Activated CD8-positive, alpha-beta T cell treated with anti-CD3 and anti-CD28 coated beads for 36 hours (primary cell): ENCODE results near the gene ANTXR1. TPM values are rescaled to one million over a fixed set of nuclear protein-coding genes. Genes with fewer than 3 reads are reported as not detected.

ENCODE experiments used
- ATAC-seq: fragments of 200-7000 bp; cut with Tn5 transposase; one replicate; pipeline ENCODE4 v1.10.0; 2021; ENCODE audit warnings: mild to moderate bottlenecking, moderate library complexity
- CTCF ChIA-PET: fragments of 350-600 bp; sonication (Branson Sonifier 250); formaldehyde crosslinking; loops from one replicate; lab custom pipeline; 2021; ENCODE audit warnings: antibody characterized with exemption; lab: Charles Lee
- POLR2A ChIA-PET: fragments of 350-600 bp; sonication (Branson Sonifier 250); formaldehyde crosslinking; loops from one replicate; lab custom pipeline; 2021; ENCODE audit warnings: antibody characterized with exemption; lab: Charles Lee
- DNase-seq: peaks from one replicate; pipeline ENCODE4 v3.0.0-alpha.2; 2020
- H3K27ac Mint-ChIP-seq: one replicate; pipeline ENCODE4 v1.8.0; 2021; ENCODE audit warnings: mild to moderate bottlenecking, mixed read lengths
- H3K27me3 Mint-ChIP-seq: one replicate; pipeline ENCODE4 v1.8.0; 2021; ENCODE audit warnings: mixed read lengths
- H3K36me3 Mint-ChIP-seq: one replicate; pipeline ENCODE4 v1.8.0; 2021; ENCODE audit warnings: low read depth, mixed read lengths
- H3K4me1 Mint-ChIP-seq: one replicate; pipeline ENCODE4 v1.8.0; 2021; ENCODE audit warnings: low read depth, mixed read lengths
- H3K4me3 Mint-ChIP-seq: one replicate; pipeline ENCODE4 v1.8.0; 2021; ENCODE audit warnings: mild to moderate bottlenecking, moderate library complexity, mixed read lengths
- H3K9me3 Mint-ChIP-seq: one replicate; pipeline ENCODE4 v1.8.0; 2021; ENCODE audit warnings: mixed read lengths
- intact Hi-C: fragments of 100-400 bp; cut with micrococcal nuclease; formaldehyde crosslinking; loops from one replicate; pipeline ENCODE4 v1.10.0; 2022
- total RNA-seq, 2 experiments: library from RNA; stranded (reverse); gene quantifications; one replicate each; pipeline ENCODE4 v1.2.3, GENCODE V29; 2021
- TF ChIP-seq, protein P1 (sequence below): fragments of 200-600 bp; IDR thresholded peaks from one replicate; pipeline ENCODE4 v1.8.0; 2022; ENCODE audit warnings: antibody characterized with exemption, mild to moderate bottlenecking

The ANTXR1 gene
- total RNA-seq, 2 experiments from 2014 or later, result 0.05 to 0.09 TPM

DNA sequence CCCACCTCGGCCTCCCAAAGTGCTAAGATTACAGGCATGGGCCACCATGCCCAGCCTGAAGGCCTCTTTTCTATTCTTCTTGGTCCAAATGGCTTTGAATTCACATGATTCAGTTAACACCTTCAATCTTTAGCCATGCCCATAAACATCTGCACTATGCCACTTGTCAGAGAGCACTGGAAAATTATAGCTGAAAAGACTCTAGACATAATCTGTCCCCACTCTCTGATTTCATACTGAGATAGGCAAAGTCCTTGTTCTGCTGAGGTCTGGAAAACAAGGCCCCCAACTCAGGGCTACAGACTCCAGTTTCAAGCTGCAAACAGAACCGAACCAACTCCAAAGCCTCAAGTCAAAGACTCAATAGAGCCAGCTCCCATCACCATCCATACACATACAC, 170.7 kb downstream of the ANTXR1 start:
- intact Hi-C loops, result no loop called here
- TF ChIP-seq, protein P1, sequence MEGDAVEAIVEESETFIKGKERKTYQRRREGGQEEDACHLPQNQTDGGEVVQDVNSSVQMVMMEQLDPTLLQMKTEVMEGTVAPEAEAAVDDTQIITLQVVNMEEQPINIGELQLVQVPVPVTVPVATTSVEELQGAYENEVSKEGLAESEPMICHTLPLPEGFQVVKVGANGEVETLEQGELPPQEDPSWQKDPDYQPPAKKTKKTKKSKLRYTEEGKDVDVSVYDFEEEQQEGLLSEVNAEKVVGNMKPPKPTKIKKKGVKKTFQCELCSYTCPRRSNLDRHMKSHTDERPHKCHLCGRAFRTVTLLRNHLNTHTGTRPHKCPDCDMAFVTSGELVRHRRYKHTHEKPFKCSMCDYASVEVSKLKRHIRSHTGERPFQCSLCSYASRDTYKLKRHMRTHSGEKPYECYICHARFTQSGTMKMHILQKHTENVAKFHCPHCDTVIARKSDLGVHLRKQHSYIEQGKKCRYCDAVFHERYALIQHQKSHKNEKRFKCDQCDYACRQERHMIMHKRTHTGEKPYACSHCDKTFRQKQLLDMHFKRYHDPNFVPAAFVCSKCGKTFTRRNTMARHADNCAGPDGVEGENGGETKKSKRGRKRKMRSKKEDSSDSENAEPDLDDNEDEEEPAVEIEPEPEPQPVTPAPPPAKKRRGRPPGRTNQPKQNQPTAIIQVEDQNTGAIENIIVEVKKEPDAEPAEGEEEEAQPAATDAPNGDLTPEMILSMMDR, result no peak
- H3K36me3 Mint-ChIP-seq, result no peaks in the 10 kb centered on the region
- peaks cover 5% of the 10 kb centered on the region for H3K27me3 Mint-ChIP-seq
- ChIA-PET CTCF (interaction anchor here (1.4 kb wide), 1 partner anchor 10 kb away, joined by 3 read pairs; no protein-coding TSS in a partner anchor), POLR2A (no interaction called here)
- no peak overlapping the region for H3K27ac Mint-ChIP-seq
- DNase-seq, result no peak
- no peak for ATAC-seq
- no peaks in the 10 kb centered on the region for H3K9me3 Mint-ChIP-seq
- H3K4me1 Mint-ChIP-seq, result no peaks in the 10 kb centered on the region
- H3K4me3 Mint-ChIP-seq, result no peak overlapping the region

DNA sequence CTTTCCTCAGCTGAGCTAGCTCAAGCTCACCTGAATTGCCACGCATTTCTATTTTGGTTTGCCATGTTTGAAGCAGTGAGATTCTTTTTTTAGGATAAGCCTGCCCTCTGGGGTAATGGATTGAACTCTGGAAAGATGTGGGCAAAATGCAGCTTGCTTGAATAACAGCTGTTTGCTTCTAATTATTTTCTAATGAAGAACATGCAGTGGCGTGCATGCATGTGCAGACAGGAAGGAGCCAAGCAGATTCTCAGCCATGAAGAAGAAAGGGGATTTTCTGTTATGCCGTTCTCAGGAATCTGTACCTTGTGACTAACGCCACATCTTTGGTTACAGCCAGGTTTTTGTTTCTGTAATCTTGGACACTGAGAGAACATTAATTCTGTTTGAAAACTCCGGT, 171.2 kb downstream of the ANTXR1 start:
- TF ChIP-seq, protein P1, result no peak

GRCh38 chr2:69185807-69186206, 172.8 kb downstream of the ANTXR1 start:
- Mint-ChIP-seq H3K27me3 (peaks cover 3% of the 10 kb centered on the region), H3K9me3 (no peaks in the 10 kb centered on the region), H3K4me3 (no peak overlapping the region), H3K27ac (no peak overlapping the region), H3K4me1 (no peaks in the 10 kb centered on the region), H3K36me3 (no peaks in the 10 kb centered on the region)
- intact Hi-C loops, result no loop called here
- TF ChIP-seq, protein P1, result no peak
- no peak for ATAC-seq
- ChIA-PET CTCF (no interaction called here), POLR2A (no interaction called here)
- DNase-seq, result no peak

More for the DNA sequence above, 171.2 kb downstream of the ANTXR1 start:
- Mint-ChIP-seq H3K4me3 (no peak overlapping the region), H3K27me3 (peaks cover 5% of the 10 kb centered on the region), H3K27ac (no peak overlapping the region), H3K9me3 (no peaks in the 10 kb centered on the region), H3K36me3 (no peaks in the 10 kb centered on the region), H3K4me1 (no peaks in the 10 kb centered on the region)
- POLR2A ChIA-PET, result no interaction called here
- DNase-seq (no peak), ATAC-seq (no peak)
- CTCF ChIA-PET, result interaction anchor here (1.4 kb wide), 1 partner anchor 10 kb away, joined by 3 read pairs; no protein-coding TSS in a partner anchor
- intact Hi-C loops, result no loop called here

DNA sequence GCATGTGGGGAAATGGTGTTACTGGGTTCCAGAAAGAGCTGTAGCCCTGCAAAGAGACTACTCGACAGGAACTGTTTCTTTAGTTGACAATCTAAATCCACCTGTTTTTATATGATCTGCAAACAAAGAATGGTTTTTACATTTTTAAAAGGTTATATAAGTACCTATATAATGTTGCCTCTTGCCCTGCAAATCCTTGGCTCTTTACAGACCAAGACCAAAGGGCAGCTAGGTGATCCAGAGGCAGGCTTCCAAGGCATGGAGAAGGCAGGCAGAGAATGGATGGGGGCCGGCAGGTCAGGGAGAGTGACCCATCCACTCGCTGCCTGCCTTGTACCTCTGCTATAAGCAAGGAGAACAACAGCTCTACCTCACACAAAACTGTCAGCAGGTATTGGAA, 173.6 kb downstream of the ANTXR1 start:
- Mint-ChIP-seq H3K27ac (no peak overlapping the region), H3K27me3 (peaks cover 5% of the 10 kb centered on the region), H3K4me1 (no peaks in the 10 kb centered on the region), H3K4me3 (no peak overlapping the region), H3K9me3 (no peaks in the 10 kb centered on the region), H3K36me3 (no peaks in the 10 kb centered on the region)
- DNase-seq, result no peak
- TF ChIP-seq, protein P1, result no peak
- intact Hi-C loops, result no loop called here
- POLR2A ChIA-PET, result no interaction called here
- ATAC-seq, result no peak
- CTCF ChIA-PET, result no interaction called here

DNA sequence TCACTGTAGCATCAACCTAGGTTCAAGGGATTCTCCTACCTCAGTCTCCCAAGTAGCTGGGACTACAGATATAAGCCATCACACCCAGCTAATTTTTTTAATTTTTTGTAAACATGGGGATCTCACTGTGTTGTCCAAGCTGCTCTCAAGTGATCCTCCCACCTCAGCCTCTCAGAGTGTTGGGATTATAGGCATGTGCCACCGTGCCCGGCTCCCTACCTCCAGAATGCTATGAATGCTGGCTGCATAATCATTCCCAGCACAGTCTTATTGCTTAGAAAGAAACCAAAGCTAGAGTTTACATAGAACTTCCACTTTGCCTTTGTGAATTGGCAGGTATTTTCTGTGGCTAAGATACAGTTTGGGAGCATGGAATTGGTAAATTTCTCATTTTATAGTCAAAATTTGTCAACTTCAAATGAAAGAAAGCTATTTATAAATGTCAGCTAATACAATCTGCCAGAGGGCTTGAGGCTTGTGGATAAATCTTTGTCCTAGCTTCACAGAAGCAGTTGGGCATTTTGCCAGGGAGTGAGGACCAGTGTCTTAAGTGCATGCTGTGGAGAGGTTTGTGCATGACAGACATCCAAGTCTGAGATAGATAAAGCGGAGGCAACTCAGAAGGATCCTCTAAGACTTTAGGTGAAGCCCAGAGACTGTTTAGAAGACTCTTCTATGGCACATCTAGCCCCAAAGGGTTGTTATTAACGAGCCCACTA, 175.4 kb downstream of the ANTXR1 start:
- H3K9me3 Mint-ChIP-seq, result no peaks in the 10 kb centered on the region
- CTCF ChIA-PET, result interaction anchor here (1.2 kb wide), 1 partner anchor 19 kb away, joined by 4 read pairs; no protein-coding TSS in a partner anchor
- DNase-seq (no peak), ATAC-seq (no peak)
- no peaks in the 10 kb centered on the region for H3K4me1 Mint-ChIP-seq
- TF ChIP-seq, protein P1, result no peak
- peaks cover 7% of the 10 kb centered on the region for H3K27me3 Mint-ChIP-seq
- no peak overlapping the region for H3K27ac Mint-ChIP-seq
- no peaks in the 10 kb centered on the region for H3K36me3 Mint-ChIP-seq
- intact Hi-C loops, result no loop called here
- POLR2A ChIA-PET, result no interaction called here
- H3K4me3 Mint-ChIP-seq, result no peak overlapping the region
